Measurements from ENCODE around the gene FAM118B.

FAM118B gene

GRCh38 chr11:126211236-126212088 lies at the start of gene FAM118B, which contains the start of gene RPUSD4:
TSS of gene FAM118B (plus strand) at chr11:126211782. CDS start at chr11:126235002, 23,220 bp downstream.
TSS of gene RPUSD4 (minus strand) at chr11:126211650. CDS start at chr11:126211638, 12 bp downstream.
- DNase-seq: peak; percentile 87 to 88

- no peak for DNase-seq
These were observed 49.1 kb upstream of the FAM118B start for GRCh38 chr11:126162306-126163030.

- no peak for DNase-seq
These were observed 48.4 kb upstream of the FAM118B start for GRCh38 chr11:126163074-126163700.

- DNase-seq: no peak
These were observed 47.8 kb upstream of the FAM118B start for GRCh38 chr11:126163779-126164178.

GRCh38 chr11:126164781-126165180 lies 46.8 kb upstream of the FAM118B start:
- no peak for DNase-seq

- DNase-seq: no peak
These were observed 46.3 kb upstream of the FAM118B start for GRCh38 chr11:126165311-126165720.

- no peak for DNase-seq
These were observed 45.8 kb upstream of the FAM118B start for GRCh38 chr11:126165757-126166156.

GRCh38 chr11:126166413-126166812 lies 45.2 kb upstream of the FAM118B start:
- no peak for DNase-seq

- DNase-seq: no peak
These were observed 44.1 kb upstream of the FAM118B start for GRCh38 chr11:126167488-126167887.

GRCh38 chr11:126169291-126169690 lies 42.3 kb upstream of the FAM118B start:
- DNase-seq: no peak

- DNase-seq: peak; percentile 76 to 78
These were observed 39.0 kb upstream of the FAM118B start for GRCh38 chr11:126172596-126173038.

- no peak for DNase-seq
These were observed 38.3 kb upstream of the FAM118B start for GRCh38 chr11:126173257-126173656.

- no peak for DNase-seq
These were observed 36.8 kb upstream of the FAM118B start for GRCh38 chr11:126174816-126175215.

GRCh38 chr11:126175393-126175792 lies 36.2 kb upstream of the FAM118B start:
- DNase-seq: no peak

GRCh38 chr11:126176853-126177470 lies 34.6 kb upstream of the FAM118B start:
- no peak for DNase-seq

- no peak for DNase-seq
These were observed 29.4 kb upstream of the FAM118B start for GRCh38 chr11:126181939-126182730.

GRCh38 chr11:126182787-126183445 lies 28.7 kb upstream of the FAM118B start:
- no peak for DNase-seq

GRCh38 chr11:126185259-126186024 lies 26.1 kb upstream of the FAM118B start:
- no peak for DNase-seq

- no peak for DNase-seq
These were observed 25.4 kb upstream of the FAM118B start for GRCh38 chr11:126186025-126186698.
